ENCODE measurements around the gene PA2G4. TPM values are rescaled to one million over a fixed set of nuclear protein-coding genes. Genes with fewer than 3 reads are reported as not detected.

PA2G4 gene
- total RNA-seq: 84.0 and 204 TPM in 2 replicates

DNA sequence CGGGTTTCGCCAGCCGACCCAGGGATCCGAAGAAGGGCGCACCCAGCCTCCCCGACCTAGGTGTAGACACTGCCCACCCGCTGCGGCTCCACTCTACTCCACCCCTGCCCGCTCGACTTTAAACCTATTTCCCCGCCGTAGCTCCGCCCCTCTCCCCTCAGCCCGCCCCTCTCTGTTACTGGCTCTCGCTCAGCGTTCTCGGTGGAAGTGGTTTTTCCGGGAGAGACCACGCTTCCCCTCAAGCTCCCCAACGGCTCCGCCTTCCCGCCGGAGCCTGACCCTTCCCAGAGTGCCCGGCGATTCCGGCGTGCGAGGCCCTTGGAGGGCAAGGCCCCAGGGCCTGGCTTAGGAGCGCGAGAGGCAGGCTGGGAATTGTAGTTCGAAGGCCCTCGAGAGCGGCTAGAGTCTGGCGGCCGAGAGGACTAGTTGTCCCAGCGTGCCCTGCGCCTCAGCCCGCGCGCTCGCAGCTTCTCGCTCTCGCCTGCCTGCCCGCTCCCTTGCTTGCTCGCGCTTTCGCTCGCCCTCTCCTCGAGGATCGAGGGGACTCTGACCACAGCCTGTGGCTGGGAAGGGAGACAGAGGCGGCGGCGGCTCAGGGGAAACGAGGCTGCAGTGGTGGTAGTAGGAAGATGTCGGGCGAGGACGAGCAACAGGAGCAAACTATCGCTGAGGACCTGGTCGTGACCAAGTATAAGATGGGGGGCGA is at the start of gene PA2G4:
PA2G4 (plus strand) TSS at position 451 of the 706 bp plus-strand sequence; CDS start at position 630, 179 bp downstream.

DNA sequence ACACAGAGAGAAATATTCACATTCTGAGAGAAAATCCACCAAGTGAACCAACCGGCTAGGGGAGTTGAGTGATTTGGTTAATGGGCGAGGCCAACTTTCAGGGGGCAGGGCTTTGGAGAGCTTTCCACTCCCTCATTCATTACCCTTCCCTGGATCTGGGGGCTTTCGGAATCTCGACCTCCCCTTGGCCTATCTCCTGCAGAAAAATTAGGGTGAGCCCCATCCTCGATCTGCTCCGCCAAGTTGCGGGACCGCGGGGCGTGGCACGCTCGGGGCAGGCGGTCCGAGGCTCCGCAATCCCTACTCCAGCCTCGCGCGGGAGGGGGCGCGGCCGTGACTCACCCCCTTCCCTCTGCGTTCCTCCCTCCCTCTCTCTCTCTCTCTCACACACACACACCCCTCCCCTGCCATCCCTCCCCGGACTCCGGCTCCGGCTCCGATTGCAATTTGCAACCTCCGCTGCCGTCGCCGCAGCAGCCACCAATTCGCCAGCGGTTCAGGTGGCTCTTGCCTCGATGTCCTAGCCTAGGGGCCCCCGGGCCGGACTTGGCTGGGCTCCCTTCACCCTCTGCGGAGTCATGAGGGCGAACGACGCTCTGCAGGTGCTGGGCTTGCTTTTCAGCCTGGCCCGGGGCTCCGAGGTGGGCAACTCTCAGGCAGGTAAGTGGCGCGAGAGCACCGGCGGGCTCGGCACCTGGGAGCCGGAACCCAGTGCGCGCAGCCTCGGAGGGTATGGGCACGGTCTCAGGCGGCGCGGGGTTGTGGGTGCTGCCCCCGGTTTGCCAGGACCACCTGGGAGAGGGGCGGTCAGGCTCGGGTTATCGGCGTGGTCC is 24.4 kb upstream of the PA2G4 start, which contains the start of gene ERBB3:
ERBB3 (plus strand) TSS at position 443 of the 833 bp plus-strand sequence; CDS start at position 579, 136 bp downstream.

DNA sequence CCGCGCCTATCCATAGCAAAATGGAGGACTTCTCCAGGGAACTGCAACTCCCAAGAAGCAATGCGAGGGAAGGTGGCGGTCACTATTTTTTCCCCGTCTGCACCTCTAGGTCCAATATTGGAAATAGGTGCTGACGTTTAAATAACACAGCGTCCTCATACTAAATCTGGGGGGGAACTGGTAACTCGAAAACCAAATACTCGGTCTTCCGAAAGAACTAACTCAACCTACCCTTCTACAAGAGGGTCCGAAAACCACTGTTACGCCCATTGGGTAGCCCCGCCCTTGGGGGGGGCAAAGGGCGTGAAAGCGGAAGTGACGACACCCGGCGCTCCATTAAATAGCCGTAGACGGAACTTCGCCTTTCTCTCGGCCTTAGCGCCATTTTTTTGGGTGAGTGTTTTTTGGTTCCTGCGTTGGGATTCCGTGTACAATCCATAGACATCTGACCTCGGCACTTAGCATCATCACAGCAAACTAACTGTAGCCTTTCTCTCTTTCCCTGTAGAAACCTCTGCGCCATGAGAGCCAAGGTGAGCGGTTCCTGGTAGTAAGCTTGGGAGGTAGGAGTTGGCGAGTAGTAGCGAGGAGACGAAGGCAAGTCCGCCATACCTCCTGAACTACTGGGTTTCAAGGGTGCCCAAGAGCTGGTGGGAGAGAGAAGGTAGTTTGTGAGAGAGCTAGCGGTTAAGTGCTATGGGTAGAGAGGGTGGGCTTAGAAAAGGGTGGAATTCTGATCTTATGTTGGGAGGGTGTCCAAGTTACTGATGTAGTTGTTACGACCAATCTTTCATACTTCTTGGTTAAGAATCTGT is 12.1 kb downstream of the PA2G4 start, which contains the start of gene RPL41:
RPL41 (plus strand) TSS at position 367 of the 815 bp plus-strand sequence.

DNA sequence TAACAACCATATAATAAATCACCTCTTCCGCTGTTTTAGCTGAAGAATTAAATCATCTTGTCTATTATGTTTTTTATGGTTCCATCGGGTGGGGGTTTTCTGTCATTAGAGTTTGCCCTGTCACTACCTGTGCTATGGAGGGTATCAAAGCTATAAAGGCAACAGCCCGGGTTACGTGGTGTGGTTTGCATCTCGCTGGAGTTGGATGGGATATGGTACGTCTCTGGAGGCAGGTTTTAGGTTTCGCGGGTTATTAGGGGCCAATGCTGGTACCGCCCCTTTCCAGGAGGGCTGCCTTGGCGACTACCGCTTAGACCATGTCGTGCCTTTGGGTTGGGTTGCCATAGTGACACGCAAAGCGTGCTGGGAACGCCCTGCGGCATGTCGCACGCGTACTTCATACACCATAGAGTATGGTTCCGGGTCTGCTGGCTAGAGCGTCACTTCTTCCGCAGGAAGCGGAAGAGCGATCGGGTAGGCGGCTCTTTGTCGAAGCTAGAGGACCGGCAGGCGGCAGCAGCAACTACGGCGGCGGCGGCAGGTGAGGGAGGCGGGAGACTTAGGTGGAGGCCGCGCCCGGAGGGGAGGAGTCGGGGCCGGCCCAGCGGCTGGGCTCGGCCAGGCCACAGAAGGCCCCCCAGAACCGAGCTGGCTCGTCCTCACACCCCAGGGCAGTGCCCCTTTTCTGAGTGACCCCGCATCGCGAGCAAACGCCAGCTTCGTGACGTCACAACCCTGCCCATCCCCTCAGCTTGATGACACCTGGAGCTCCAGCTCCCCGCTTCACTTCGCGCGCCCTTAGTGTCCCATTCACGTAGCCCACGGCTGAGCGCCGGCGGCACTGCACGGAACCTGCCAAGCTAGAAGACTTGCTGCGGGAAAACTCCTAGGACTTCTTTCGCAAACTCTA is 13.7 kb downstream of the PA2G4 start, which contains the start of gene ZC3H10:
ZC3H10 (plus strand) TSS at position 489 of the 910 bp plus-strand sequence. CDS start 2,297 bp downstream, outside the sequence.

DNA sequence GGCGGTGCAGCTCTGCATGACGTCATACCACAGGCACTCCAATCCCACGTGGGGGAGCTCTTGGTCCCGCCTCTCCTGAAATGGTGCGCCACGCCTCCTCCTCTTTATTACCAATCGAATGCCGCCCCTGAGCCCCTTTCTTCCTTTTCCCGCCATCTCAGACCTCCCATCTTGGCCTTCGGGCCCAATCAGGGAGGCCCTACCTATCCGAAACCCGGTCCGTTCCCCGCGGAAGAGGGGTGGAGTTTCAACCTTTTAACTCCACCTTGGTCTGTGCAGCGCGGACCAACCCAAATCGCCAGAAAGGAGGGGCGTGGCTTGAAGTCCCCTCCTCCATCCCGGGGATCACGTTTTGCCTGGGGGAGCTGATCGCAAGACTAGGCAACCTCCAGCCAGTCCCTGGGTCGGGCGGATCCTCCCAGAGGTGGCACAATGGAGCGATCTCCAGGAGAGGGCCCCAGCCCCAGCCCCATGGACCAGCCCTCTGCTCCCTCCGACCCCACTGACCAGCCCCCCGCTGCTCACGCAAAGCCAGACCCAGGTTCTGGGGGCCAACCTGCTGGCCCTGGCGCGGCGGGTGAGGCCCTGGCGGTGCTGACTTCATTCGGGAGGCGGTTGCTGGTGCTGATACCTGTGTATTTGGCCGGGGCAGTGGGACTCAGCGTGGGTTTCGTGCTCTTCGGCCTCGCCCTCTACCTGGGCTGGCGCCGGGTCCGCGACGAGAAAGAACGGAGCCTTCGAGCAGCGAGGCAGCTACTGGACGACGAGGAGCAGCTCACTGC is 23.7 kb downstream of the PA2G4 start, which contains the start of gene ESYT1:
ESYT1 (plus strand) TSS at position 380 of the 782 bp plus-strand sequence; CDS start at position 433, 53 bp downstream.

DNA sequence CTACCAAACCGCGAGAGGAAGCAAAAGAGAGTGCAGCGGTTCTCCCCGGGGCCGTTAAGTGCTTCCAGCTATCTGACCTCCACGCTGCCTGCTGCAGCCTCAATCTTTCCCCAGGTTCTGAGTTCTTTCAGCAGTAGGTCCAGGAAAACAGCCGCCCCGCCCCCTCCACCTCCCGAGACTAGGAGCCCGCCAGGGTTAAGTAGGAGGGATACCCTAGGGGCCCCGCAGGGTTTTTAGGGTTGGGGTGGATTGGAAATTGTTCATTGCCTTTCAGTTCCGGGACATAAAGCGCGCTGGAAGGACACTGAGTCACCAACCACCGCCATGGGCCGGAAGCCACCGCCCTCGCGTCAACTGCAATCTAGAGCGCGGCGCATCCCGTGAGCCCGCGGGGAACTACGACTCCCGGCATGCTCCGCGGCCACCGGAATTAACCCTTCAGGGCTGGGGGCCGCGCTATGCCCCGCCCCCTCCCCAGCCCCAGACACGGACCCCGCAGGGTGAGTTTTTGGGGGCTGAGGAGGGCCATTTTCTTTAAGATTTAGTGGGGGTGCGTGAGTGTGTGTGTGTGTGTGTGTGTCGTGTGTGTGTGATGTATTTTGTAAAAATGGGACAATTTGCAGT is 47.9 kb downstream of the PA2G4 start, which contains the start of gene MYL6B:
MYL6B (plus strand) TSS at position 456 of the 624 bp plus-strand sequence. CDS start 1,332 bp downstream, outside the sequence.

DNA sequence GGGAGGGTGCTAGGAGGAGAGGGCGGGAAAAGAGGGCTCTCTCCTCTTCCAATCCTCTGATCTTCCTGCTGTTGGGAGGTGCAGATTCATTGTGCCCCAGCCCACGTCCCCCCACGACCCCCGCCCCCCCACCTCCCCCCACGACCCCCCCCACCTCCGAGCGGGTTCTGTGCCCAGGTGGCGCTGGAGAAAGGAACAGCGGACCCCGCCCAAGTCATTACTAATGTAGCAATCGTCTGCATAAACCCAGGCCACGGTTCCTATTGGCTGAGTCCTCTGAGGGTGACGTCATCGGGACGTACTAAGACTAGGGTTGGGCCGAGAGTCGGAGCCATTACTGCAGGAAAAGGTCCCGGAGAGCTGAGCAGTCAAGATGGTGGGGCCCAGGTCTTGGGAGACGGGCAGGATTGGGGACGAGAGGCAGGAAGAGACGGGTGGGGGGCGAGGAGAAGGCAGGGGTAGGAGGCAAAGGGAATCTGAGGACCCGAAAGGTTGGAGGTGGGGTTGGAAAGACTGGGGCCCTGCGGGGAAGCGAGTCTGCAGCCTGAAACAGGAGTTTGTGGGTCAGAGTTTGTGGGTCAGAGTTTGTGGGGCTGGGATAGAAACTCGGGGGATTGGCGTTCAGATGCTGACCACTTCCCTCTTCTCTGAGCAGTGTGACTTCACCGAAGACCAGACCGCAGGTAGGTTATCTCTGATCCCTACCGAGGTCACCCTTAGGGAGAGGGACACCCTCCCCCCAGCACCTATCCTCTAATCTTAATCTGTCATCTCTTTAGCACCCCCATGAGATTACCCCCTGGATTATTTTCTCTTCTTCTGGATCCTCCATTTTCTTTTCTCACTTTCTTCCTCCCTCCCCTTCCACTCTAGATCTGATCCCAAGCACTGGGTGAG is 53.9 kb downstream of the PA2G4 start, which contains the start of gene MYL6:
MYL6 (plus strand) TSS at position 331 of the 897 bp plus-strand sequence; CDS start at position 374, 43 bp downstream.

Other genes starting within 250 kb of the PA2G4 start
- gene PYM1, start 176.7 kb upstream of the PA2G4 start, total RNA-seq: 31.0 and 36.0 TPM in 2 replicates
- gene DGKA, start 173.4 kb upstream of the PA2G4 start, total RNA-seq: 29.3 and 34.7 TPM in 2 replicates
- gene PMEL, start 138.5 kb upstream of the PA2G4 start, total RNA-seq: 1.1 and 1.7 TPM in 2 replicates
- gene CDK2, start 137.7 kb upstream of the PA2G4 start, total RNA-seq: 16.1 and 55.8 TPM in 2 replicates
- 42.2 and 43.1 TPM in 2 replicates for gene RAB5B, start 130.5 kb upstream of the PA2G4 start, total RNA-seq
- 10.1 and 10.4 TPM in 2 replicates for gene SUOX, start 107.3 kb upstream of the PA2G4 start, total RNA-seq
- gene IKZF4, start 83.5 kb upstream of the PA2G4 start, total RNA-seq: 0.58 and 2.0 TPM in 2 replicates
- 664 and 693 TPM in 2 replicates for gene RPS26, start 62.6 kb upstream of the PA2G4 start, total RNA-seq
- 0.38 and 0.56 TPM in 2 replicates for gene ERBB3, start 24.4 kb upstream of the PA2G4 start, total RNA-seq
- gene RPL41, start 12.1 kb downstream of the PA2G4 start, total RNA-seq: 2,066 and 2,753 TPM in 2 replicates
- gene ZC3H10, start 13.7 kb downstream of the PA2G4 start, total RNA-seq: 4.0 and 5.6 TPM in 2 replicates
- gene ESYT1, start 23.7 kb downstream of the PA2G4 start, total RNA-seq: 303 and 307 TPM in 2 replicates
- 35.7 and 60.0 TPM in 2 replicates for gene MYL6B, start 48.0 kb downstream of the PA2G4 start, total RNA-seq
- 1,570 and 2,884 TPM in 2 replicates for gene MYL6, start 53.8 kb downstream of the PA2G4 start, total RNA-seq
- 33.0 and 36.0 TPM in 2 replicates for gene SMARCC2, start 84.9 kb downstream of the PA2G4 start, total RNA-seq
- 99.3 and 165 TPM in 2 replicates for gene RNF41, start 117.4 kb downstream of the PA2G4 start, total RNA-seq
- 20.9 and 28.8 TPM in 2 replicates for gene NABP2, start 119.8 kb downstream of the PA2G4 start, total RNA-seq
- gene SLC39A5, start 125.5 kb downstream of the PA2G4 start, total RNA-seq: 0.85 TPM in 1 of 2 replicates, not detected in the other
- gene ANKRD52, start 153.8 kb downstream of the PA2G4 start, total RNA-seq: 14.7 and 18.0 TPM in 2 replicates
- gene COQ10A, start 162.4 kb downstream of the PA2G4 start, total RNA-seq: 3.3 and 5.9 TPM in 2 replicates
- 62.9 and 99.7 TPM in 2 replicates for gene CS, start 195.8 kb downstream of the PA2G4 start, total RNA-seq
- gene CNPY2, start 211.4 kb downstream of the PA2G4 start, total RNA-seq: 93.0 and 106 TPM in 2 replicates
- gene PAN2, start 229.4 kb downstream of the PA2G4 start, total RNA-seq: 10.0 and 27.3 TPM in 2 replicates
- 0.28 and 0.38 TPM in 2 replicates for gene IL23A, start 234.3 kb downstream of the PA2G4 start, total RNA-seq